GM18517 (cell line): ENCODE results near the gene ZNF593.

Experiments
- ATAC-seq: cut with Tn5 transposase; IDR thresholded peaks from one replicate; pipeline ENCODE4 v1.9.1; 2021; ENCODE audit warnings: mild to moderate bottlenecking, moderate library complexity; ENCODE audit not compliant: unreplicated experiment

ZNF593 gene

DNA sequence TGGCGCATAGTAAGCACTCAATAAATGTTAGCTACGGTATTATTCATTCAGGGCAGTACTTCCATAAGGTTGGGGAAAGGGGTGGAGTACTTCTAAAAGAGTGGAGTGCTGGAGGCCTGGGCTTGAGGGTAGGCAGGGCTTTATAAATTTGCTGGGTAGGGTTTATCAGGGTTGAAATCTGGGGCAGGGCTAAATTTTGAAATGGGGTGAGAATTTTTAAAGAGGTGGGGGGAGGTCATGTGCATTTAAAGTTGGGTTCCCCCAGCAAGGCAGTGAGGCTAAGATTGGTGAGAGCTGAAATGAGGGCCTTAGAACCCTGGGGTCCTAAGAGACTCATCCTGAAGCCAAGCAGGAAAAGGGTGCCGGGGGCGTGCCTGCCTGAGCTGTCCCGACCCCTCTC lies 30.7 kb downstream of the ZNF593 start:
- ATAC-seq, result no peak

DNA sequence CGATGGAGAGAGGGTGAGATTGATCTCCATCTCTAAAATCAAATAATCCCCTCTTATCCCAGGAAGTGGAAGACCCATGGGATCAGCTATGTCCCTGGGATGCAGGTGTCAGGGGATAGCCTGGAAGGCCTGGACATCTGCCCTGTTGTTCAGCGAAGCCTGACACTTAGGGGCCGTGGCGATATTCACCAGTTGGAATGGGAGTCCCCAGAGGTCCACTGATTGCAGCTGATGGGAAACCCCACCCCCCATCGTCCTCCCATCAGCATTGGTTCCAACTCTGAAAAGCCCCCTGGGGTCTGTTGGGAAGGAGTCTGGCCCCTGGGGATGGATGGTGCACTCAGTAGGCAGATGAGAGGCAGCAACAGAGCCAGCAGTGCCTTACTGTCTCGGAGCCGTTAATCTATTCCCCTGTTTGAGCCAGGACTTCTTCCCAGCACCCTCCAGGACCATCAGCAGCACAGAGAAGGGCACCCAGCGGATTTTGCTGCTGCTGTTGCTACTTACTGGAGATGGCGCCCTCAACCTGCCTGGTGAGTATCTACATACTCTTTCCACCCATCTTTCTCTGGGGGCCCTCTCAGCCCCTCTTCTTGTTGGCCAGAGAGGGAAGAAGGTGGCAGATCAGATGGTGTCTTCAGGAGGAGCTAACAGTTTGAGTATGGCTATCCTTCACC lies 34.1 kb downstream of the ZNF593 start:
- ATAC-seq, result no peak

GRCh38 chr1:26210147-26210870 lies 40.6 kb downstream of the ZNF593 start:
- no peak for ATAC-seq

- ATAC-seq, result no peak
Observed at GRCh38 chr1:26212726-26213125, 43.0 kb downstream of the ZNF593 start.

DNA sequence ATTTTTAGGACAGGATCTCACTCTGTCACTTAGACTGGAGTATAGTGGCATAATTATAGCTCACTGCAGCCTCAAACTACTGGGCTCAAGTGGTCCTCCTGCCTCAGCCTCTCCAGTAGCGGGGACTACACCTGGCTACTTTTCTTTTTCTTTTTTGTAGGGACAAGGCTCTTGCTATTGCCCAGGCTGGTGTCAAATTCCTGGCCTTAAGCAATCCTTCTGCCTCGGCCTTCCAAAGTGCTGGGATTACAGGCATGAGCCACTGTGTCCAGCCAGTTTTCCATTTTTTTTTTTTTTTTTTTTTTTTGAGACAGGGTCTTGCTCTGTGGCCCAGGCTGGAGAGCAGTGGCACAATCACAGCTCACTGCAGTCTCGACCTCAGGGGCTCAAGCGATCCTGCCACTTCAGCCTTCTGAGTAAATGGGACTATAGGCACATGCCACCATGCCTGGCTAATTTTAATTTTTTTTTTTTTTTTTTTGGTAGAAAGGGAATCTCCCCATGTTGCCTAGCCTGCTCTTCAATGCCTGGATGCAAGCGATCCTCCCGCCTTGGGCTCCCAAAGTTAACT lies 43.7 kb downstream of the ZNF593 start:
- no peak for ATAC-seq

- no peak for ATAC-seq
Observed at GRCh38 chr1:26215246-26215645, 45.5 kb downstream of the ZNF593 start.

DNA sequence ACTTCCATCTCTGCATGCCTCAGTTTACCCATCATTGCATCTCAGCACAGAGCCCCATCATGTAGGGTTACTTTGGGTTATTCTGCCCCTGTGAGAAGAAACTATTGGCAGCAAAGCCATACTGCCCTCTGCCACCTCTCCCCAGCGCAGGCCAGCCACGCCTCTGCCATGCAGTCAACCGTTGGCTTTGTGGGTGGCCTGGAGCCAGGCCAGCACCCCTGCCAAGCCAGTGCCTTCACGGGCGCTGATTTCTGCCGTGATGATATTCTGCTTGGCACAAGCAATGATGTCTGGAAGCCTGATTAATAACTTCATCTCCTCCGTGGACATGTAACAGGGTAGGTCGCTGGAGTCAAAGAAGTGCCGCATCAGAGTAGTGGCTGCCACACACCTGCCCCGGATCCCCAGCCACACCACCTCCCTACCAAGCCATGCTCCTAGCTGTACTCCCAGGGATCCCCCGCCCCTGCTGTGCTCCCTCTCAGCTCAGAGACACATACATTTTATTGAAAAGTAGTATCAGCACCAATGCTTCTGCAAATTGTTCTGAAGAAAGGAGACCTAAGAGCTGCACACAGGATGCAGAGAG lies 49.3 kb downstream of the ZNF593 start:
- ATAC-seq, result no peak
